ENCODE results near the gene DKKL1. TPM values are rescaled to one million over a fixed set of nuclear protein-coding genes. Genes with fewer than 3 reads are reported as not detected.

The DKKL1 gene
- total RNA-seq, 1 experiment from 2014 or later, result 2.4 TPM

GRCh38 chr19:49409441-49410029 lies 45.9 kb downstream of the DKKL1 start:
- Mint-ChIP-seq H3K4me3 (no peak overlapping the region), H3K27me3 (ENCODE audit: low read depth) (peaks cover 15% of the 10 kb centered on the region; the same call in 1 of the 2 replicates), H3K4me1 (peaks cover 30% of the 10 kb centered on the region), H3K9me3 (no peaks in the 10 kb centered on the region), H3K27ac (no peak overlapping the region), H3K36me3 (no peaks in the 10 kb centered on the region)
- CTCF ChIA-PET, result interaction anchor here (1.0 to 2.0 kb wide), 5 partner anchors 8 to 33 kb away, joined by 3 to 10 read pairs (median 4); no protein-coding TSS in a partner anchor
- DNase-seq (ENCODE audit: low spot score) (no peak), ATAC-seq (no peak)
- POLR2A ChIA-PET, result no interaction called here
- no peak for TF ChIP-seq ZBTB21 (CRISPR knock-in tag; IDR thresholded peaks at IDR 0.05; ENCODE audit: borderline replicate concordance)
- TF ChIP-seq, protein P1, sequence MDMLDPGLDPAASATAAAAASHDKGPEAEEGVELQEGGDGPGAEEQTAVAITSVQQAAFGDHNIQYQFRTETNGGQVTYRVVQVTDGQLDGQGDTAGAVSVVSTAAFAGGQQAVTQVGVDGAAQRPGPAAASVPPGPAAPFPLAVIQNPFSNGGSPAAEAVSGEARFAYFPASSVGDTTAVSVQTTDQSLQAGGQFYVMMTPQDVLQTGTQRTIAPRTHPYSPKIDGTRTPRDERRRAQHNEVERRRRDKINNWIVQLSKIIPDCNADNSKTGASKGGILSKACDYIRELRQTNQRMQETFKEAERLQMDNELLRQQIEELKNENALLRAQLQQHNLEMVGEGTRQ (CRISPR knock-in tag; IDR thresholded peaks at IDR 0.05), result no peak
- TF ChIP-seq MAX (CRISPR knock-in tag; IDR thresholded peaks at IDR 0.05), result no peak
- TF ChIP-seq FOXJ3 (CRISPR knock-in tag; IDR thresholded peaks at IDR 0.05; ENCODE audit: borderline replicate concordance), result no peak
- no peak for TF ChIP-seq CBFB (CRISPR knock-in tag; IDR thresholded peaks at IDR 0.05; ENCODE audit: low read depth)
- TF ChIP-seq EMX1 (CRISPR knock-in tag; IDR thresholded peaks at IDR 0.05), result no peak
- TF ChIP-seq RORB (CRISPR knock-in tag; IDR thresholded peaks at IDR 0.05), result no peak
- TF ChIP-seq ELF4 (CRISPR knock-in tag; IDR thresholded peaks at IDR 0.05; ENCODE audit: low read depth), result no peak
- no peak for TF ChIP-seq ERG (CRISPR knock-in tag; IDR thresholded peaks at IDR 0.05)
- TF ChIP-seq IRF1 (CRISPR knock-in tag; IDR thresholded peaks at IDR 0.05), result no peak
- no peak for TF ChIP-seq SOX15 (CRISPR knock-in tag; IDR thresholded peaks at IDR 0.05)
- TF ChIP-seq ZNF423 (CRISPR knock-in tag; IDR thresholded peaks at IDR 0.05), result no peak
- TF ChIP-seq E2F4 (CRISPR knock-in tag; IDR thresholded peaks at IDR 0.05; ENCODE audit: borderline replicate concordance, low read depth), result no peak
- no peak for TF ChIP-seq SMAD4 (CRISPR knock-in tag; IDR thresholded peaks at IDR 0.05)
- TF ChIP-seq, protein P2, sequence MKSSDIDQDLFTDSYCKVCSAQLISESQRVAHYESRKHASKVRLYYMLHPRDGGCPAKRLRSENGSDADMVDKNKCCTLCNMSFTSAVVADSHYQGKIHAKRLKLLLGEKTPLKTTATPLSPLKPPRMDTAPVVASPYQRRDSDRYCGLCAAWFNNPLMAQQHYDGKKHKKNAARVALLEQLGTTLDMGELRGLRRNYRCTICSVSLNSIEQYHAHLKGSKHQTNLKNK (CRISPR knock-in tag; IDR thresholded peaks at IDR 0.05), result no peak
- TF ChIP-seq JUN (CRISPR knock-in tag; IDR thresholded peaks at IDR 0.05), result no peak
- no peak for TF ChIP-seq ZNF232 (CRISPR knock-in tag; IDR thresholded peaks at IDR 0.05)
- no peak for TF ChIP-seq ARID4B (CRISPR knock-in tag; IDR thresholded peaks at IDR 0.05; ENCODE audit: borderline replicate concordance)
